ENCODE measurements around the gene ABCG5. TPM values are rescaled to one million over a fixed set of nuclear protein-coding genes. Genes with fewer than 3 reads are reported as not detected.

ABCG5 gene
- total and polyA plus RNA-seq, 2 experiments from 2014 or later: 0.08 TPM; not detected in 1

DNA sequence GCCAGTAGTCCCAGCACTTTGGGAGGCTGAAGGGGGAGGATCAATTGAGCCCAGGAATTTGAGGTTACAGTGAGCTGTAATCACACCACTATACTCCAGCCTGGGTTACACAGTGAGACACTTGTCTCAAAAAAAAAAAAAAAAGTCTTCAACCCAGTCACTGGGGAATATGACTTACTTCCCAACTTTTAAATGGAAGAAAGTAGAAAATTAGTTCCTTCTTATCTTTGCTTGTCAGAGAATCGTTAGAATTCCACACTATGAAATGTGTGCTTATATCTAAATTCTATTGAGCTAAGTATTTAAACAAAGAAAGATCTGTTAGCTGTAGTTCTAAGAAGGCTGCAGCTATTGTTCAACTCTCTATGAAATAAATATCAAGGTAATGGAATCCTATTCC is 42.4 kb downstream of the ABCG5 start:
- Histone ChIP-seq H3K4me3 (no peak overlapping the region), H3K36me3 (ENCODE audit: insufficient read depth) (no peaks in the 10 kb centered on the region)
- no peaks in the 10 kb centered on the region for H3K36me3 Mint-ChIP-seq (ENCODE audit: low read depth)

More for the DNA sequence above, 42.4 kb downstream of the ABCG5 start:
- Histone ChIP-seq H3K27me3 (ENCODE audit: insufficient read depth) (no peaks in the 10 kb centered on the region), H3K9me2 (ENCODE audit: insufficient read depth) (no peaks in the 10 kb centered on the region), H3K79me2 (replicated peaks; ENCODE audit: insufficient read depth) (no peaks in the 10 kb centered on the region), H2AFZ (no peak overlapping the region), H3F3A (replicated peaks; ENCODE audit: low read depth) (no peaks in the 10 kb centered on the region), H4K20me1 (replicated peaks; ENCODE audit: insufficient read depth) (no peaks in the 10 kb centered on the region), H3K4me2 (no peak overlapping the region), H3K27ac (ENCODE audit: low read depth) (no peak overlapping the region), H3K4me1 (ENCODE audit: insufficient read depth) (no peaks in the 10 kb centered on the region)
- H3K4me3 Mint-ChIP-seq: no peak overlapping the region
- no peaks in the 10 kb centered on the region for H3K4me1 Mint-ChIP-seq
- no peaks in the 10 kb centered on the region for H3K9me3 Mint-ChIP-seq
- no peak overlapping the region for H3K27ac Mint-ChIP-seq
- DNase-seq (ENCODE audit: low spot score) (no peak), ATAC-seq (no peak)
- TF ChIP-seq EZH2 (IDR thresholded peaks at IDR 0.05; ENCODE audit: low read depth, unreplicated experiment) (no peak), JUNB (IDR thresholded peaks at IDR 0.05; ENCODE audit: unreplicated experiment) (no peak), STAT1 (IDR thresholded peaks at IDR 0.05; ENCODE audit: unreplicated experiment) (no peak), POLR2AphosphoS5 (IDR thresholded peaks at IDR 0.05; ENCODE audit: low read depth) (no peak), NANOG (IDR thresholded peaks at IDR 0.05; ENCODE audit: borderline replicate concordance) (no peak), EZH2phosphoT487 (IDR thresholded peaks at IDR 0.05; ENCODE audit: unreplicated experiment) (no peak), ZNF114 (CRISPR knock-in tag; IDR thresholded peaks at IDR 0.05) (no peak), CREB1 (CRISPR knock-in tag; IDR thresholded peaks at IDR 0.05; ENCODE audit: low read depth) (no peak)
- TF ChIP-seq, protein P1, sequence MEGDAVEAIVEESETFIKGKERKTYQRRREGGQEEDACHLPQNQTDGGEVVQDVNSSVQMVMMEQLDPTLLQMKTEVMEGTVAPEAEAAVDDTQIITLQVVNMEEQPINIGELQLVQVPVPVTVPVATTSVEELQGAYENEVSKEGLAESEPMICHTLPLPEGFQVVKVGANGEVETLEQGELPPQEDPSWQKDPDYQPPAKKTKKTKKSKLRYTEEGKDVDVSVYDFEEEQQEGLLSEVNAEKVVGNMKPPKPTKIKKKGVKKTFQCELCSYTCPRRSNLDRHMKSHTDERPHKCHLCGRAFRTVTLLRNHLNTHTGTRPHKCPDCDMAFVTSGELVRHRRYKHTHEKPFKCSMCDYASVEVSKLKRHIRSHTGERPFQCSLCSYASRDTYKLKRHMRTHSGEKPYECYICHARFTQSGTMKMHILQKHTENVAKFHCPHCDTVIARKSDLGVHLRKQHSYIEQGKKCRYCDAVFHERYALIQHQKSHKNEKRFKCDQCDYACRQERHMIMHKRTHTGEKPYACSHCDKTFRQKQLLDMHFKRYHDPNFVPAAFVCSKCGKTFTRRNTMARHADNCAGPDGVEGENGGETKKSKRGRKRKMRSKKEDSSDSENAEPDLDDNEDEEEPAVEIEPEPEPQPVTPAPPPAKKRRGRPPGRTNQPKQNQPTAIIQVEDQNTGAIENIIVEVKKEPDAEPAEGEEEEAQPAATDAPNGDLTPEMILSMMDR (conservative IDR thresholded peaks at IDR 0.05; ENCODE audit: low read depth in 2 of 2): no peak
- TF ChIP-seq, protein P2, sequence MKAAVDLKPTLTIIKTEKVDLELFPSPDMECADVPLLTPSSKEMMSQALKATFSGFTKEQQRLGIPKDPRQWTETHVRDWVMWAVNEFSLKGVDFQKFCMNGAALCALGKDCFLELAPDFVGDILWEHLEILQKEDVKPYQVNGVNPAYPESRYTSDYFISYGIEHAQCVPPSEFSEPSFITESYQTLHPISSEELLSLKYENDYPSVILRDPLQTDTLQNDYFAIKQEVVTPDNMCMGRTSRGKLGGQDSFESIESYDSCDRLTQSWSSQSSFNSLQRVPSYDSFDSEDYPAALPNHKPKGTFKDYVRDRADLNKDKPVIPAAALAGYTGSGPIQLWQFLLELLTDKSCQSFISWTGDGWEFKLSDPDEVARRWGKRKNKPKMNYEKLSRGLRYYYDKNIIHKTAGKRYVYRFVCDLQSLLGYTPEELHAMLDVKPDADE (IDR thresholded peaks at IDR 0.05): no peak
- TF ChIP-seq, protein P3, sequence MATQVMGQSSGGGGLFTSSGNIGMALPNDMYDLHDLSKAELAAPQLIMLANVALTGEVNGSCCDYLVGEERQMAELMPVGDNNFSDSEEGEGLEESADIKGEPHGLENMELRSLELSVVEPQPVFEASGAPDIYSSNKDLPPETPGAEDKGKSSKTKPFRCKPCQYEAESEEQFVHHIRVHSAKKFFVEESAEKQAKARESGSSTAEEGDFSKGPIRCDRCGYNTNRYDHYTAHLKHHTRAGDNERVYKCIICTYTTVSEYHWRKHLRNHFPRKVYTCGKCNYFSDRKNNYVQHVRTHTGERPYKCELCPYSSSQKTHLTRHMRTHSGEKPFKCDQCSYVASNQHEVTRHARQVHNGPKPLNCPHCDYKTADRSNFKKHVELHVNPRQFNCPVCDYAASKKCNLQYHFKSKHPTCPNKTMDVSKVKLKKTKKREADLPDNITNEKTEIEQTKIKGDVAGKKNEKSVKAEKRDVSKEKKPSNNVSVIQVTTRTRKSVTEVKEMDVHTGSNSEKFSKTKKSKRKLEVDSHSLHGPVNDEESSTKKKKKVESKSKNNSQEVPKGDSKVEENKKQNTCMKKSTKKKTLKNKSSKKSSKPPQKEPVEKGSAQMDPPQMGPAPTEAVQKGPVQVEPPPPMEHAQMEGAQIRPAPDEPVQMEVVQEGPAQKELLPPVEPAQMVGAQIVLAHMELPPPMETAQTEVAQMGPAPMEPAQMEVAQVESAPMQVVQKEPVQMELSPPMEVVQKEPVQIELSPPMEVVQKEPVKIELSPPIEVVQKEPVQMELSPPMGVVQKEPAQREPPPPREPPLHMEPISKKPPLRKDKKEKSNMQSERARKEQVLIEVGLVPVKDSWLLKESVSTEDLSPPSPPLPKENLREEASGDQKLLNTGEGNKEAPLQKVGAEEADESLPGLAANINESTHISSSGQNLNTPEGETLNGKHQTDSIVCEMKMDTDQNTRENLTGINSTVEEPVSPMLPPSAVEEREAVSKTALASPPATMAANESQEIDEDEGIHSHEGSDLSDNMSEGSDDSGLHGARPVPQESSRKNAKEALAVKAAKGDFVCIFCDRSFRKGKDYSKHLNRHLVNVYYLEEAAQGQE (IDR thresholded peaks at IDR 0.05; ENCODE audit: unreplicated experiment): no peak
- H3K27me3 Mint-ChIP-seq (ENCODE audit: insufficient read depth, low read depth, poor library complexity): no peaks in the 10 kb centered on the region
